NT2/D1 (cell line): Measurements from ENCODE around the gene TMEM200C.
"Not testable (repeated sequence)": the region's sequence is repeated elsewhere in the genome, so short reads cannot be mapped to it uniquely, and the experiment has no call there.

ENCODE experiments used
- SUZ12 ChIP-seq: IDR thresholded peaks from 2 replicates; pipeline ENCODE4 v1.6.1; 2011; ENCODE audit not compliant: insufficient read length, insufficient read depth; ENCODE audit errors: extremely low read depth
- YY1 ChIP-seq: IDR thresholded peaks from 2 replicates; pipeline ENCODE4 v1.6.1; 2011; ENCODE audit not compliant: insufficient read length, insufficient read depth
- ZNF274 ChIP-seq: IDR thresholded peaks from 2 replicates; pipeline ENCODE4 v1.6.1; 2011; ENCODE audit warnings: mild to moderate bottlenecking, low read depth, low read length

- not testable (repeated sequence) for TF ChIP-seq ZNF274, YY1, SUZ12
These were observed 33.2 kb downstream of the TMEM200C start for GRCh38 chr18:5862127-5862526.
